Measurements from ENCODE around the gene ZNF346.

Gene ZNF346

GRCh38 chr5:177095088-177095669 lies 72.7 kb downstream of the ZNF346 start:
- DNase-seq, result no peak

GRCh38 chr5:177096162-177097015 lies 73.9 kb downstream of the ZNF346 start:
- no peak for DNase-seq

GRCh38 chr5:177097016-177097985 lies 74.8 kb downstream of the ZNF346 start:
- DNase-seq, result no peak

GRCh38 chr5:177098120-177098469 lies 75.6 kb downstream of the ZNF346 start:
- no peak for DNase-seq

GRCh38 chr5:177098470-177099141 lies 76.1 kb downstream of the ZNF346 start:
- no peak for DNase-seq

GRCh38 chr5:177099422-177100093 lies 77.1 kb downstream of the ZNF346 start:
- DNase-seq, result no peak

- no peak for DNase-seq
Measured at GRCh38 chr5:177100714-177101121, 78.2 kb downstream of the ZNF346 start.

- DNase-seq, result no peak
Measured at GRCh38 chr5:177103523-177104253, 81.2 kb downstream of the ZNF346 start.

GRCh38 chr5:177105691-177106476 lies 83.4 kb downstream of the ZNF346 start:
- no peak for DNase-seq

- DNase-seq, result no peak
Measured at GRCh38 chr5:177107159-177107558, 84.7 kb downstream of the ZNF346 start.

- no peak for DNase-seq
Measured at GRCh38 chr5:177109810-177110209, 87.3 kb downstream of the ZNF346 start.

- peak; percentile 23 for DNase-seq
Measured at GRCh38 chr5:177111720-177112394, 89.4 kb downstream of the ZNF346 start.

GRCh38 chr5:177112589-177113220 lies 90.2 kb downstream of the ZNF346 start:
- DNase-seq, result no peak

GRCh38 chr5:177113566-177114424 lies 91.3 kb downstream of the ZNF346 start:
- DNase-seq, result peak; percentile 61

GRCh38 chr5:177116631-177117373 lies 94.3 kb downstream of the ZNF346 start:
- DNase-seq, result no peak

- no peak for DNase-seq
Measured at GRCh38 chr5:177117441-177118045, 95.0 kb downstream of the ZNF346 start.

GRCh38 chr5:177122566-177122965 lies 100.1 kb downstream of the ZNF346 start:
- DNase-seq, result no peak
